ENCODE results near the gene EPM2AIP1.

GRCh38 chr3:37029516-37030163 is 36.7 kb upstream of the EPM2AIP1 start:
- TF ChIP-seq GATA2 (IDR thresholded peaks at IDR 0.05; ENCODE audit: low read depth, low read length) = no peak
- TF ChIP-seq GATA3 (IDR thresholded peaks at IDR 0.05; ENCODE audit: low read depth, low read length) = no peak
